H9 (cell line): ENCODE data around the gene CPHXL2. TPM values are rescaled to one million over a fixed set of nuclear protein-coding genes. Genes with fewer than 3 reads are reported as not detected.

Experiments
- DNase-seq: peaks from one replicate; pipeline ENCODE4 v3.0.0-alpha.2; 2017
- H2AFZ ChIP-seq: one replicate; pipeline ENCODE4 v1.6.1; 2013; ENCODE audit warnings: mild to moderate bottlenecking, low read length, control low read depth, moderate library complexity
- H2AK5ac ChIP-seq: 2 replicates; pipeline ENCODE4 v1.6.1; 2013; ENCODE audit warnings: low read length, control low read depth, mixed read lengths; ENCODE audit not compliant: insufficient read length
- H2BK120ac ChIP-seq: one replicate; pipeline ENCODE4 v1.6.1; 2013; ENCODE audit warnings: low read depth, mild to moderate bottlenecking, low read length, control low read depth, inconsistent platforms; ENCODE audit not compliant: poor library complexity, severe bottlenecking
- H2BK12ac ChIP-seq: 2 replicates; pipeline ENCODE4 v1.6.1; 2013; ENCODE audit warnings: low read length, control low read depth, mixed read lengths, low read depth; ENCODE audit not compliant: insufficient read length
- H2BK15ac ChIP-seq: 2 replicates; pipeline ENCODE4 v1.6.1; 2013; ENCODE audit warnings: low read depth, low read length, control low read depth
- H2BK20ac ChIP-seq: one replicate; pipeline ENCODE4 v1.6.1; 2013; ENCODE audit warnings: low read depth, mild to moderate bottlenecking, low read length, control low read depth, inconsistent platforms; ENCODE audit not compliant: poor library complexity, severe bottlenecking
- H2BK5ac ChIP-seq: 2 replicates; pipeline ENCODE4 v1.6.1; 2013; ENCODE audit warnings: low read length, control low read depth, mixed read lengths; ENCODE audit not compliant: insufficient read length
- H3K14ac ChIP-seq: 2 replicates; pipeline ENCODE4 v1.6.1; 2013; ENCODE audit warnings: low read length, control low read depth; ENCODE audit not compliant: insufficient read depth
- H3K18ac ChIP-seq: 2 replicates; pipeline ENCODE4 v1.6.1; 2013; ENCODE audit warnings: low read depth, mild to moderate bottlenecking, mixed read lengths, low read length, control low read depth; ENCODE audit not compliant: insufficient read length
- H3K23ac ChIP-seq: 2 replicates; pipeline ENCODE4 v1.6.1; 2013; ENCODE audit warnings: low read length, control low read depth, mixed read lengths, low read depth; ENCODE audit not compliant: insufficient read length
- H3K23me2 ChIP-seq: 2 replicates; pipeline ENCODE4 v1.6.1; 2013; ENCODE audit warnings: low read depth, mild to moderate bottlenecking, mixed read lengths, low read length, control low read depth; ENCODE audit not compliant: insufficient read length, poor library complexity, severe bottlenecking
- H3K27ac ChIP-seq: 2 replicates; pipeline ENCODE4 v1.5.1; 2013; ENCODE audit warnings: low read length, control low read depth, mixed read lengths, low read depth; ENCODE audit not compliant: insufficient read length
- H3K27me3 ChIP-seq: 2 replicates; pipeline ENCODE4 v1.6.1; 2013; ENCODE audit warnings: low read length, control low read depth, inconsistent platforms; ENCODE audit not compliant: insufficient read depth
- H3K4ac ChIP-seq: 2 replicates; pipeline ENCODE4 v1.6.1; 2013; ENCODE audit warnings: low read depth, mild to moderate bottlenecking, control low read depth, inconsistent platforms, low read length, moderate library complexity
- H3K4me1 ChIP-seq: 2 replicates; pipeline ENCODE4 v1.6.1; 2013; ENCODE audit warnings: low read length, control low read depth, inconsistent platforms; ENCODE audit not compliant: insufficient read depth
- H3K4me2 ChIP-seq: 2 replicates; pipeline ENCODE4 v1.6.1; 2013; ENCODE audit warnings: low read length, control low read depth, mixed read lengths; ENCODE audit not compliant: insufficient read length, insufficient read depth
- H3K56ac ChIP-seq: 2 replicates; pipeline ENCODE4 v1.6.1; 2013; ENCODE audit warnings: low read depth, mild to moderate bottlenecking, mixed read lengths, low read length, control low read depth; ENCODE audit not compliant: insufficient read length
- H3K79me1 ChIP-seq: 2 replicates; pipeline ENCODE4 v1.6.1; 2013; ENCODE audit warnings: low read depth, mild to moderate bottlenecking, moderate library complexity, low read length, control low read depth, inconsistent platforms; ENCODE audit not compliant: insufficient read depth, poor library complexity, severe bottlenecking
- H3K79me2 ChIP-seq: 2 replicates; pipeline ENCODE4 v1.6.1; 2013; ENCODE audit warnings: low read length, control low read depth, inconsistent platforms; ENCODE audit not compliant: insufficient read depth
- H3K9ac ChIP-seq: 2 replicates; pipeline ENCODE4 v1.6.1; 2013; ENCODE audit warnings: low read length, control low read depth, mixed read lengths; ENCODE audit not compliant: insufficient read length; ENCODE audit errors: extremely low read depth
- H3K9me3 ChIP-seq: one replicate; pipeline ENCODE4 v1.6.1; 2013; ENCODE audit warnings: low read depth, low read length, inconsistent platforms; ENCODE audit not compliant: control insufficient read depth
- H3T11ph ChIP-seq: one replicate; pipeline ENCODE4 v1.6.1; 2013; ENCODE audit warnings: mild to moderate bottlenecking, low read length, control low read depth, inconsistent platforms
- H4K20me1 ChIP-seq: one replicate; pipeline ENCODE4 v1.6.1; 2013; ENCODE audit not compliant: control insufficient read depth, insufficient read length, insufficient read depth
- H4K5ac ChIP-seq: 2 replicates; pipeline ENCODE4 v1.6.1; 2013; ENCODE audit warnings: low read depth, mild to moderate bottlenecking, mixed read lengths, low read length, control low read depth; ENCODE audit not compliant: insufficient read length
- H4K8ac ChIP-seq: replicated peaks from 2 replicates; pipeline ENCODE4 v1.6.1; 2013; ENCODE audit warnings: low read length, control low read depth, mixed read lengths, low read depth; ENCODE audit not compliant: insufficient read length
- H4K91ac ChIP-seq: 2 replicates; pipeline ENCODE4 v1.6.1; 2013; ENCODE audit warnings: low read depth, mild to moderate bottlenecking, moderate library complexity, mixed read lengths, low read length, control low read depth; ENCODE audit not compliant: insufficient read length
- H3K27ac Mint-ChIP-seq, 3 experiments: 2 replicates in 2 of 3; 3 replicates in 1 of 3; pipeline ENCODE4 v1.8.0; 2020 to 2021; ENCODE audit warnings: mixed read lengths in 3 of 3, mild to moderate bottlenecking in 1 of 3, moderate library complexity in 1 of 3
- H3K27me3 Mint-ChIP-seq: 2 replicates; pipeline ENCODE4 v1.8.0; 2021; ENCODE audit warnings: low read depth, mild to moderate bottlenecking, moderate library complexity, mixed read lengths
- H3K36me3 Mint-ChIP-seq, 3 experiments: 2 replicates in 2 of 3; 3 replicates in 1 of 3; pipeline ENCODE4 v1.8.0; 2020 to 2021; ENCODE audit warnings: low read depth in 3 of 3, mixed read lengths in 3 of 3; ENCODE audit not compliant: insufficient read depth in 1 of 3
- H3K4me1 Mint-ChIP-seq, 2 experiments: 2 replicates each; pipeline ENCODE4 v1.8.0; 2020; ENCODE audit warnings: mixed read lengths in 2 of 2
- H3K4me3 Mint-ChIP-seq, 2 experiments: 2 replicates in 1 of 2; 3 replicates in 1 of 2; pipeline ENCODE4 v1.8.0; 2020 to 2021; ENCODE audit warnings: mild to moderate bottlenecking in 2 of 2, mixed read lengths in 2 of 2, moderate library complexity in 1 of 2
- H3K9me3 Mint-ChIP-seq, 2 experiments: 2 replicates in 1 of 2; 3 replicates in 1 of 2; pipeline ENCODE4 v1.8.0; 2020; ENCODE audit warnings: mild to moderate bottlenecking in 2 of 2, mixed read lengths in 2 of 2, moderate library complexity in 1 of 2
- CTCF ChIP-seq: fragments of 200-600 bp; sonication (generic); conservative IDR thresholded peaks from 3 replicates; pipeline ENCODE4 v1.8.0; 2021; ENCODE audit warnings: antibody characterized with exemption, mild to moderate bottlenecking
- WGBS: extraction: QIAGEN DNeasy Blood & Tissue Kit; methylation state at CpG from one replicate; pipeline ENCODE4 v1.1.7; 2013; ENCODE audit warnings: missing lambda C conversion rate, low lambda C conversion rate, mixed read lengths; ENCODE audit not compliant: insufficient read length; ENCODE audit errors: extremely low coverage; 5-methylcytosine and 5-hydroxymethylcytosine counted together
- total RNA-seq: library from RNA; stranded (reverse); gene quantifications from 2 replicates; pipeline ENCODE4 v1.2.1, GENCODE V29; 2021

Gene CPHXL2
- total RNA-seq, 1 experiment from 2014 or later, result not detected

GRCh38 chr16:75640598-75640997 is 36.2 kb downstream of the CPHXL2 start:
- Histone ChIP-seq H4K91ac (no peak overlapping the region), H3K23me2 (no peaks in the 10 kb centered on the region), H3K9me3 (no peaks in the 10 kb centered on the region), H2AFZ (no peak overlapping the region), H3K4me2 (no peak overlapping the region), H3K4ac (no peak overlapping the region), H2BK20ac (no peak overlapping the region), H3K23ac (no peak overlapping the region), H2BK12ac (no peak overlapping the region), H3K18ac (no peak overlapping the region), H4K20me1 (no peaks in the 10 kb centered on the region), H4K8ac (no peak overlapping the region), H2BK5ac (no peak overlapping the region), H3K79me1 (no peaks in the 10 kb centered on the region), H3K56ac (no peak overlapping the region), H3K79me2 (peaks cover 12% of the 10 kb centered on the region; the same call in 1 of the 2 replicates), H2BK15ac (no peak overlapping the region), H3K14ac (no peak overlapping the region), H2AK5ac (no peak overlapping the region), H3T11ph (no peak overlapping the region), H3K9ac (no peak overlapping the region), H2BK120ac (no peak overlapping the region), H3K27me3 (no peaks in the 10 kb centered on the region), H3K27ac (no peak overlapping the region), H3K4me1 (no peaks in the 10 kb centered on the region), H4K5ac (no peak overlapping the region)
- 0 out of 7 replicates have a peak overlapping the region, but pooled peaks of 1 of the 3 experiments have one; percentile 18 for H3K27ac Mint-ChIP-seq
- peaks cover 59 to 94% (median 90%) of the 10 kb centered on the region in 3 experiments; a peak in 6 of 7 replicates for H3K36me3 Mint-ChIP-seq
- no CpG with 5 or more reads among the region's 6 CpGs for WGBS
- no peaks in the 10 kb centered on the region for H3K27me3 Mint-ChIP-seq
- no peak overlapping the region for H3K4me3 Mint-ChIP-seq
- H3K4me1 Mint-ChIP-seq, result peaks cover 5 to 7% of the 10 kb centered on the region in 2 experiments
- H3K9me3 Mint-ChIP-seq, result no peaks in the 10 kb centered on the region
- no peak for TF ChIP-seq CTCF
- no peak for DNase-seq
